Activated CD8-positive, alpha-beta T cell treated with anti-CD3 and anti-CD28 coated beads for 36 hours (primary cell): Measurements from ENCODE around the gene MAP3K5. TPM values are rescaled to one million over a fixed set of nuclear protein-coding genes. Genes with fewer than 3 reads are reported as not detected.

Source experiments
- ATAC-seq: fragments of 200-7000 bp; cut with Tn5 transposase; one replicate; pipeline ENCODE4 v1.10.0; 2021; ENCODE audit warnings: mild to moderate bottlenecking, moderate library complexity
- CTCF ChIA-PET: fragments of 350-600 bp; sonication (Branson Sonifier 250); formaldehyde crosslinking; loops from one replicate; lab custom pipeline; 2021; ENCODE audit warnings: antibody characterized with exemption; lab: Charles Lee
- POLR2A ChIA-PET: fragments of 350-600 bp; sonication (Branson Sonifier 250); formaldehyde crosslinking; loops from one replicate; lab custom pipeline; 2021; ENCODE audit warnings: antibody characterized with exemption; lab: Charles Lee
- DNase-seq: peaks from one replicate; pipeline ENCODE4 v3.0.0-alpha.2; 2020
- H3K27ac Mint-ChIP-seq: one replicate; pipeline ENCODE4 v1.8.0; 2021; ENCODE audit warnings: mild to moderate bottlenecking, mixed read lengths
- H3K27me3 Mint-ChIP-seq: one replicate; pipeline ENCODE4 v1.8.0; 2021; ENCODE audit warnings: mixed read lengths
- H3K36me3 Mint-ChIP-seq: one replicate; pipeline ENCODE4 v1.8.0; 2021; ENCODE audit warnings: low read depth, mixed read lengths
- H3K4me1 Mint-ChIP-seq: one replicate; pipeline ENCODE4 v1.8.0; 2021; ENCODE audit warnings: low read depth, mixed read lengths
- H3K4me3 Mint-ChIP-seq: one replicate; pipeline ENCODE4 v1.8.0; 2021; ENCODE audit warnings: mild to moderate bottlenecking, moderate library complexity, mixed read lengths
- H3K9me3 Mint-ChIP-seq: one replicate; pipeline ENCODE4 v1.8.0; 2021; ENCODE audit warnings: mixed read lengths
- intact Hi-C: fragments of 100-400 bp; cut with micrococcal nuclease; formaldehyde crosslinking; loops from one replicate; pipeline ENCODE4 v1.10.0; 2022
- total RNA-seq, 2 experiments: library from RNA; stranded (reverse); gene quantifications; one replicate each; pipeline ENCODE4 v1.2.3, GENCODE V29; 2021
- TF ChIP-seq, protein P1 (sequence below): fragments of 200-600 bp; IDR thresholded peaks from one replicate; pipeline ENCODE4 v1.8.0; 2022; ENCODE audit warnings: antibody characterized with exemption, mild to moderate bottlenecking

Gene MAP3K5
- total RNA-seq, 2 experiments from 2014 or later, result 4.4 to 4.6 TPM

DNA sequence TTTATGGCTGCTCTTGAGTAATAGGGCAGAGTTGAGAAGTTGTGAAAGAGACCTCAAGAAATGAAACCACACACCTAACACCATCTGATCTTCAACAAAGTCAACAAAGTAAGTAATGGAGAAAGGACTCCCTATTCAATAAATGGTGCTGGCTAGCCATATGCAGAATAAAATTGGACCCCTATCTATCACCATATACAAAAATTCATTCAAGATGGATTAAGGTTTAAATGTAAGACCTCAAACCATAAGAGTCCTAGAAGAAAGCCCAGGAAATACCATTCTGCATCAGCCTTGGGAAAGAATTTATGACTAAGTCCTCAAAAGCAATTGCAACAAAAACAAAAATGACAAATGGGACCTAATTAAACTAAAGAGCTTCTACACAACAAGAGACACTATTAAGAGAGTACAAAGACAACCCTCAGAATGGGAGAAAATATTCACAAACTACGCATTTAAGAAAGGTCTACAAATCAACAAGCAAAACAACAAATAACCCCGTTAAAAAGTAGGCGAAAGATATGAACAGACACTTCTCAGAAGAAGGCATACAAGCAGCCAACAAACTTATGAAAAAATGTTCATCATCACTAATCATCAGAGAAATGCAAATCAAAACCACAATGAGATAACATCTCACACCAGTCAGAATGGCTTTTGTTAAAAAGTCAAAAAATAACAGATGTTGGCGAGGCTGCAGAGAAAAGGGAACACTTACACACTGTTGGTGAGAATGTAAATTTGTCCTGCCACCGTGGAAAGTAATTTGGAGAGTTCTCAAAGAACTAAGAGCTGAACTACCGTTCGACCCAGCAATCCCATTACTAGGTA is 4.0 kb downstream of the MAP3K5 start:
- Mint-ChIP-seq H3K36me3 (peaks cover 16% of the 10 kb centered on the region), H3K9me3 (no peaks in the 10 kb centered on the region), H3K27me3 (no peaks in the 10 kb centered on the region), H3K4me1 (peaks cover 68% of the 10 kb centered on the region), H3K4me3 (peak overlapping the region; percentile 49), H3K27ac (peak overlapping the region; percentile 81)
- POLR2A ChIA-PET, result interaction anchor here (1.5 to 3.4 kb wide), 2 partner anchors 17 to 24 kb away, joined by 4 to 18 read pairs; no protein-coding TSS in a partner anchor
- intact Hi-C loops, result loop anchor here (5.0 to 10.0 kb wide), 2 partner anchors 36 to 63 kb away; no protein-coding TSS in a partner anchor
- DNase-seq (no peak), ATAC-seq (no peak)
- CTCF ChIA-PET, result interaction anchor here (0.7 to 5.1 kb wide), 4 partner anchors 25 to 142 kb away, joined by 3 to 370 read pairs (median 5); no protein-coding TSS in a partner anchor
- TF ChIP-seq, protein P1, sequence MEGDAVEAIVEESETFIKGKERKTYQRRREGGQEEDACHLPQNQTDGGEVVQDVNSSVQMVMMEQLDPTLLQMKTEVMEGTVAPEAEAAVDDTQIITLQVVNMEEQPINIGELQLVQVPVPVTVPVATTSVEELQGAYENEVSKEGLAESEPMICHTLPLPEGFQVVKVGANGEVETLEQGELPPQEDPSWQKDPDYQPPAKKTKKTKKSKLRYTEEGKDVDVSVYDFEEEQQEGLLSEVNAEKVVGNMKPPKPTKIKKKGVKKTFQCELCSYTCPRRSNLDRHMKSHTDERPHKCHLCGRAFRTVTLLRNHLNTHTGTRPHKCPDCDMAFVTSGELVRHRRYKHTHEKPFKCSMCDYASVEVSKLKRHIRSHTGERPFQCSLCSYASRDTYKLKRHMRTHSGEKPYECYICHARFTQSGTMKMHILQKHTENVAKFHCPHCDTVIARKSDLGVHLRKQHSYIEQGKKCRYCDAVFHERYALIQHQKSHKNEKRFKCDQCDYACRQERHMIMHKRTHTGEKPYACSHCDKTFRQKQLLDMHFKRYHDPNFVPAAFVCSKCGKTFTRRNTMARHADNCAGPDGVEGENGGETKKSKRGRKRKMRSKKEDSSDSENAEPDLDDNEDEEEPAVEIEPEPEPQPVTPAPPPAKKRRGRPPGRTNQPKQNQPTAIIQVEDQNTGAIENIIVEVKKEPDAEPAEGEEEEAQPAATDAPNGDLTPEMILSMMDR, result no peak

- no peaks in the 10 kb centered on the region for H3K9me3 Mint-ChIP-seq
- H3K27ac Mint-ChIP-seq, result peak overlapping the region; percentile 81
- H3K4me1 Mint-ChIP-seq, result peaks cover 71% of the 10 kb centered on the region
- peaks cover 16% of the 10 kb centered on the region for H3K36me3 Mint-ChIP-seq
- peak overlapping the region; percentile 49 for H3K4me3 Mint-ChIP-seq
- POLR2A ChIA-PET, result interaction anchor here (0.6 to 3.4 kb wide), 5 partner anchors 15 to 143 kb away, joined by 3 to 18 read pairs (median 4); no protein-coding TSS in a partner anchor
- ATAC-seq (no peak), DNase-seq (no peak)
- intact Hi-C loops, result loop anchor here (5.0 to 10.0 kb wide), 2 partner anchors 35 to 63 kb away; no protein-coding TSS in a partner anchor
- TF ChIP-seq, protein P1, result no peak
- no peaks in the 10 kb centered on the region for H3K27me3 Mint-ChIP-seq
- CTCF ChIA-PET, result interaction anchor here (1.0 to 2.2 kb wide), 5 partner anchors 14 to 143 kb away, joined by 3 to 25 read pairs (median 5); no protein-coding TSS in a partner anchor
Measured at GRCh38 chr6:136787726-136788068, 4.6 kb downstream of the MAP3K5 start.

- ATAC-seq, result no peak
- H3K9me3 Mint-ChIP-seq, result no peaks in the 10 kb centered on the region
- peak overlapping the region; percentile 23 for H3K27ac Mint-ChIP-seq
- no peak for DNase-seq
- no peaks in the 10 kb centered on the region for H3K27me3 Mint-ChIP-seq
- ChIA-PET POLR2A (interaction anchor here (1.5 to 3.4 kb wide), 4 partner anchors 14 to 35 kb away, joined by 4 to 18 read pairs (median 6); no protein-coding TSS in a partner anchor), CTCF (interaction anchor here (0.8 to 2.2 kb wide), 6 partner anchors 12 to 142 kb away, joined by 3 to 25 read pairs (median 4); no protein-coding TSS in a partner anchor)
- peaks cover 16% of the 10 kb centered on the region for H3K36me3 Mint-ChIP-seq
- no peak overlapping the region for H3K4me3 Mint-ChIP-seq
- peaks cover 79% of the 10 kb centered on the region for H3K4me1 Mint-ChIP-seq
- intact Hi-C loops, result loop anchor here (5.0 to 10.0 kb wide), 2 partner anchors 34 to 62 kb away; no protein-coding TSS in a partner anchor
- TF ChIP-seq, protein P1, result no peak
Measured at GRCh38 chr6:136786658-136787057, 5.6 kb downstream of the MAP3K5 start.

DNA sequence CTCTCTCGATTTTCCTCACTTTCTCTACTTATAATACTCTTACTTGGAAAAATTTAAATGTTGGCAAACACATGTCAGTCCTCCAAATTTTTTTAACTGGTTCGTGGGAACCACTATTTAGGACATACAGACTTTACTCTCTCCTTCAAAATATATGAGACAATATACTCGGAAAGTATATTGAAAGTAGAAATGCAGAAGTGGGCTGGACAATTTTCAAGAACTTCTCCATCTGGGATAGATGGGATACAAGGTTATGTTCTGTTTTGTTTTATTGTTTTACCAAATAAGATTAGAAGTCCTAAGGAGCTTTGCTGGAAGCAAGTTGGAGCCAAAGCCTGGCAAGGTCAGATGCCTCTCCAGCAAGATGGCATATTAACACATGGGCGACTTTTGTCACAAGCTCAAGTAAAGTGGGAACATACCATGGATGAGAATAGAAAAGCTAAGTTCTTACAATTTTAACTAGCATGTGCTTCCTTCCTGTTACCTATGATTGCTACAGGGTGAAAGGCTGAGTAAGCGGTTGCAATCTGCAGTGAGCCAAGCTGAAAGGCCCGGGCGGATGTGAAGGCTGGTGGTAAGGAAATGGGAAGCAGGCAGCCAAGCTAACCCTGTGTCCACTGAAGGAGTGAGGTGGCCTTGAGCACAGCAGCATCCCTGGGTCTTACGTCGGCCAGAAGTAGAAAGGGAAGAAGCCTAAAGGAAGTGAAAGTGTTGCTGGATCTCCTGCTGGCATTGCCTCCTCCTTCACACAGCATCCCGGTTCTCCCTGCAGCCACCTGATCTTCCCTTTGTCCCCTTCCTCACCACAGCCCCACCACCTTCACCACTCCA is 7.1 kb downstream of the MAP3K5 start:
- Mint-ChIP-seq H3K36me3 (peaks cover 16% of the 10 kb centered on the region), H3K27ac (peak overlapping the region; percentile 84), H3K27me3 (no peaks in the 10 kb centered on the region), H3K4me3 (peak overlapping the region; percentile 47), H3K9me3 (no peaks in the 10 kb centered on the region), H3K4me1 (peaks cover 75% of the 10 kb centered on the region)
- POLR2A ChIA-PET, result interaction anchor here (2.0 to 3.4 kb wide), 3 partner anchors 12 to 21 kb away, joined by 5 to 18 read pairs (median 10); no protein-coding TSS in a partner anchor
- TF ChIP-seq, protein P1, result no peak
- ATAC-seq (peak; percentile 47), DNase-seq (peak; percentile 67)
- intact Hi-C loops, result loop anchor here (5.0 to 10.0 kb wide), 2 partner anchors 33 to 60 kb away; no protein-coding TSS in a partner anchor
- CTCF ChIA-PET, result interaction anchor here (2.5 kb wide), 1 partner anchor 140 kb away, joined by 13 read pairs; no protein-coding TSS in a partner anchor
